Activated effector memory CD4-positive, alpha-beta T cell treated with Interleukin-2 at 50 U/mL for 16 hours (primary cell): Measurements from ENCODE around the gene SSTR3.

ENCODE experiments used
- DNase-seq: peaks from one replicate; pipeline ENCODE4 v3.0.0-alpha.2; 2020

Gene SSTR3

DNA sequence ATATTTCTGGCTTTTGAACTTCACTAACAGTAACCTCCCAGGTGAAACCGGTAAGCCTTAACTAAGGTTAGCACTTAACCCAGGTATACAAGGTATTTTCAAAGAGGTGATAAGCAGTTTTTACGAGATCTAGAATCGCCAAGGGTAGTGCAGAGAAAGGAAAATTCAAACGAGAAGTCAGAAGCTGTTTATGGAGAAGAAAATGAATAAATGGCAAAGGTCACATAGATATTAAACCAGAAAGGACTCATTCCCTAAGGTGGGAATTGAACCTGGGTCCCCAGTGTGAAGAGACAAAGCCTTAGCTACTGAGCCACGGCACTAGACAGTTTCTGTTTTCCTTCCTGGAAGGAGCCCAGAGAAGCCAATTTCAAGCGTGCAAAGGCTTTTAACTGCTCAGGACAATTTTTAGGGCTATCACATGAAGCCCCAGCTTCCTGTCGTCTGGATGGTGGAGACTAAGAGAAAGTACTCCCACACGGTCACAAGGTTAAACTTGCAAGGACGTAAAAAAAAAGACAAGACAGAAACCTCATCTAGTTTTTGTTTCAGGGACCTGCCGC, 18.6 kb downstream of the SSTR3 start:
- DNase-seq, result no peak

GRCh38 chr22:37192741-37193140, 19.5 kb downstream of the SSTR3 start:
- no peak for DNase-seq

DNA sequence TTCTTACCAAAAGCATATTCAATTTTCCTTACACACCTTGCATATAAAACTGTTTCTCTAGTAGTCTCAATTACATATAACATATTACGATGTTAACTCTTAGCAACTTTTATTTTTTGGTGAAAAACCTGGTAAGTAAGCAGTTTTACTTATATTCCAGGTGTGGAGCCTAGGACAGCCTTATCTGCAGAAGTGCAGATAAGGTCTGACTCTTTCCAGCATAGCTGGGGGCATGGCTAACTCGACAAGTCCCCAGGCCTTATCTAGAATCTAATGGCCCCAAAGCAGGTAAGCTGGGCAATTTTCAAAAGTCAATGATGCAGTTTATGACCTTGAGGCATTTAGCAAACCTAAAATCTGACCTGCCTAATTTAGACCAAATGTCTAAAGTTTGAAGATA, 20.1 kb downstream of the SSTR3 start:
- no peak for DNase-seq

- DNase-seq, result no peak
Measured at GRCh38 chr22:37190262-37190780, 22.0 kb downstream of the SSTR3 start.

DNA sequence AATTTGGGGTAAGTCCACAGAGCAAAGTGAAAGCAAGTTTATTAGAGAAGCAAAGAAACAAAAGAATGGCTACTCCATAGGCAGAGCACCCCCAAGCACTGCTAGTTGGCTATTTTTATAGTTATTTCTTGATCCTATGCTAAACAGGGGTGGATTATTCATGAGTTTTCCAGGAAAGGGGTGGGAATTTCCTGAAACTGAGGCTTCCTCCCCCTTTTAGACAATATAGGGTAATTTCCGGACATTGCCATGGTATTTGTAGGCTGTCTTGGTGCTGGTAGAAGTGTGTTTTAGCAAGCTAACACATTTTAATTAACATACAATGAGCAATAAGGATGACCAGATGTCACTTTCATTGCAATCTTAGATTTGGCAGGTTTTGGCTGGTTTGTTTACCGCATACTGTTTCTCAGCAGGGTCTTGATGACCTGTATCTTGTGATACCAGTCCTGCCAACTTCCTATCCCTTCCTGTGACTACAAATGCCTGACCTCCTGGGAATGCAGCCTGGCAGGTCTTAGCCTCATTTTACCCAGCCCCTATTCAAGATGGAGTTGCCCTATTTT, 23.3 kb downstream of the SSTR3 start:
- DNase-seq, result no peak

DNA sequence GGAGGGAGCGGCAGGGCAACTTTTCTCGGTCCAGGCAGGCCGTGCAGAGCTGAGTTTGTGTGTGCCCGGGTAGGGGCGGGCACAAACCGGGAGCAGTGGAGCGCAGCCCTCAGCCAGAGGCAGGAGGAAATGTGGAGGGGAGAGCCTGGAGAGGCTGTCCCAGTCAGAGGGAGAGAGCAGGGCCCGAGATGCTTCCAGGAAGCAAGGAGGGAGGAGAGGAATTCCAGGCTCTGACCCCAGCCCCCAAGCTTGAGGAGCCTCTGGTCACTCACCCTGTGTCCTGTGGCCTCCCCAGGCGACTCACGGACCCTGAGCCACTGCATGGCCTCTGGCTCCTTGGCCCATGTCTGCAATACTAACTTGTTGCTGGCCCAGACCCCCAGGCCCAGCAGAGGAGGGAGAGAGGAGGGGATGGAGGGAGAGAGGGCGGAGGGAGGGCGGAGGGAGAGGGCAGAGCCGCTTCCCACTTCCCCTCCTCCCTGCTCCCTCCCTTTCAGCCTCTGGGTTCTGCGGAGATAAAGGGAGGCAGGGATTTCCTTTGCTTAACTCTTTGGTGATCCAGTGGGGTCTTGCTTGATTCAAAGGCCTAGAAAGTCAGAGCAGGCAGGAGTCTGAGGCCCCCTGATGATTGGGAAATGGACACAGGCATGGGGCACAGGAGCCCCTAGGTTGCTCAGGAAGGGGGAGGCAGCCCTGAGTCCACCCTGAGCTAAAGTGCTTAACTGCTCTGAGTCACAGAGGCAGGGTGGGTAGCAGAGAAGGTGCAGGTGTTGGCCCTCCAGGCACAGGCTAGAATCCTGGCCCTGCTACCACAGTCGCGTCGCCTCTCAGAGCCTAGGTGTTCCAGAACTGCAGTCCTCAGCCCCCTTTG, 24.2 kb downstream of the SSTR3 start, which contains the start of gene C1QTNF6:
TSS of gene C1QTNF6 (minus strand) at position 357 of the 871 bp plus-strand sequence. CDS start at position 323, 34 bp downstream.
- DNase-seq, result no peak

DNA sequence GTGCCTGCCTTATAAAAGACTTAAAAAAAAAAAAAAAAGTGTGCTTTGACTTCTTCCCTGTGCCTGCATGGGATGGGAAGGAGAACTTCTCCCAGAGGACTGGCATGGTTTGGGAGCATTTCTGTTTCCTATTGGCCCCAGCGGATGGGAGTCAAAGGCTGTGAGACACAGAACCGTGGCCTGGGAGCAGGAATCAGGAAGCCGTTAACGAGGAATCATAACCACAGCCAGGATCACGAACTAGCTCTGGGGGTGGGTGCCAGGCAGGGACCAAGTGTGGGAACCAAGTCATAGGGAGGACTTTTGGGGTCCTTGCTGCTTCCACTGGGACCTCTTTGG, 24.8 kb downstream of the SSTR3 start:
- no peak for DNase-seq

DNA sequence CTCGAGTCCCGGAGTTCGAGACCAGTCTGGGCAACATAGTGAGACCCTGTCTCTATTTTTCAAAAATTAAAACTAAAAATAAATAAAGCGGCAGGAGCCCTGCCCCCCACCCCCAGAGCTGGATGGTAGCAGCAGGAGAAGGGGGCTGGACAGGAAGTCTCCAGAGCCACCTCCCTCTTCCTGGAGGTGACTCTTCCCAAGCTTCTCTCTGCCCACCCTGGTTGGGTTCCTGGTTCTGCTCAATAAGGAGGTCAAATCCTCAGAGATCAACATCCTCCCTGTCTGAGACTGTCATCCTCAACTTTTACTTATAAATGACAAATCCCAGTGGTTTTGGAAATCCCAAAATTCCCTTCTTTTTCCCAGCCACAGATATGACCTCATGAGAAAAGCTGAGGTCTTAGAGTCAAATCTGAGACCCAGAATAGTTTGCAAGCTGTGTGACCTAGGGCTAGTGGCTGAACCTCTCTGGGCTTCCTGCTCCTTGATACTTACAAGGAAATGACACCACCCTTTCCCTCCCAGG, 25.2 kb downstream of the SSTR3 start:
- no peak for DNase-seq

- DNase-seq, result no peak
Measured at GRCh38 chr22:37186228-37186996, 25.9 kb downstream of the SSTR3 start.

DNA sequence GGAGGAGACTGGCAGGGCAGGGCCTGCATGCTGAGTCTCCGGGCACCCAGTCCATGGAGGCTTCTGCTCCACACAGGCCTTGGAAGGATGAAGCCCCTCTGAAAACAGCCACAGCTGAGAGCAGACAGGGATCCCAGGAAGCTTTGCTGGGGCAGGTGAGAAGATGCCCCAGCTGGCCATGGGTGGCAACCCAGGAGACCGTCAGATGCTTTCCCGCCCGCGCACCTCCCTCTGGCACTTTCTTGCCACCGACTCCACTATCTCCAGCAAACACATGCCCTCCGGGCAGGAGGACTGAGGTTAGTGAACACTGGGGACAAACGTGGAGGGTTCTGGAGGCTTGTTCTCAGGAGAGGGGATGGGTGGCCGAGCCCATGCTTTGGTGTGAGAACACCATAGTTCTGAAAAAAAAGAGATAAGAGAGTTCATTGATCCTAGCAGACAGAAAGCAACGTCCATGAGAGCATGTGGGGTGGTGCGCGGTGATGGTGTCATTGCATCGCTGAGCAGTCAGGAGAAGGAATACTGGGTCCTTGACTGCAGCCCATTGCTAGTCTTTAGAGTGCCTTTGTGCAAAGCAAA, 26.5 kb downstream of the SSTR3 start:
- DNase-seq, result no peak

GRCh38 chr22:37184816-37185541, 27.3 kb downstream of the SSTR3 start:
- DNase-seq, result no peak

DNA sequence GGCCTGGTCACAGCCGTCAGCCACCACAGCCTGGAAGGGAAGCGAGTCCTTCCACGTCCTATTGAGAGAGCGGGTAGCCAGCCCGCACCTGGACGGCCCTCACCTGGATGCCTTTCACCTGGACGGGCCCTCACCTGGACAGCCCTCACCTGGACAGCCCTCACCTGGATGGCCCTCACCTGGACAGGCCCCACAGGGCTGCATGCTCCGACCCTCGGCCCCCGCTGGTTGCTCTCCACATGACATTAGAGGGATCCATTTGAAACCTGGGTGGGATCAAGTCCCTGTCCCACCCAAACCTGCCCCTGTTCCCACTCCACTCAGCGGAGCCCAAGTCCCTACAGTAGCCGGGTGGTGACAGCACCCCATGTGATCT, 27.9 kb downstream of the SSTR3 start:
- no peak for DNase-seq

GRCh38 chr22:37183432-37184379, 28.6 kb downstream of the SSTR3 start:
- DNase-seq, result no peak

- no peak for DNase-seq
Measured at GRCh38 chr22:37182949-37183245, 29.4 kb downstream of the SSTR3 start.

GRCh38 chr22:37182101-37182948, 30.0 kb downstream of the SSTR3 start:
- DNase-seq, result no peak

DNA sequence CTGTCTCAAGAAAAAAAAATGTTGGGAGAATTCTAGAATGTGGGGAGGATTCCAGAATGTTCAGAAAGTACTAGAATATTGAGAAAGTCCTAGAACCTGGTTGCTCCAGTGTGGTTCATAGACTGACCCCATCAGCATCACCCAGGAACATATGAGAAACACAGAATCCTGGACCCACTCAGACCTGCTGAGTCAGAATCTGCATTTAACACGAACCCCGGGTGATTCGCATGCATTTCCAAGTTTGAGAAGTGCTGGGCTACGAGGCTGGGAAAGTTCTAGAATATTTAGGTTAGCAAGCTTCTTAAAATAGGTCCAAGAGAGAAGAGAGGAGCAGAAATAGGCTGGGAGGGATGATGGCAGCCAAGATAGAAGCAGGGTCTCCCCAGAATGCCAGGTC, 30.6 kb downstream of the SSTR3 start:
- no peak for DNase-seq

DNA sequence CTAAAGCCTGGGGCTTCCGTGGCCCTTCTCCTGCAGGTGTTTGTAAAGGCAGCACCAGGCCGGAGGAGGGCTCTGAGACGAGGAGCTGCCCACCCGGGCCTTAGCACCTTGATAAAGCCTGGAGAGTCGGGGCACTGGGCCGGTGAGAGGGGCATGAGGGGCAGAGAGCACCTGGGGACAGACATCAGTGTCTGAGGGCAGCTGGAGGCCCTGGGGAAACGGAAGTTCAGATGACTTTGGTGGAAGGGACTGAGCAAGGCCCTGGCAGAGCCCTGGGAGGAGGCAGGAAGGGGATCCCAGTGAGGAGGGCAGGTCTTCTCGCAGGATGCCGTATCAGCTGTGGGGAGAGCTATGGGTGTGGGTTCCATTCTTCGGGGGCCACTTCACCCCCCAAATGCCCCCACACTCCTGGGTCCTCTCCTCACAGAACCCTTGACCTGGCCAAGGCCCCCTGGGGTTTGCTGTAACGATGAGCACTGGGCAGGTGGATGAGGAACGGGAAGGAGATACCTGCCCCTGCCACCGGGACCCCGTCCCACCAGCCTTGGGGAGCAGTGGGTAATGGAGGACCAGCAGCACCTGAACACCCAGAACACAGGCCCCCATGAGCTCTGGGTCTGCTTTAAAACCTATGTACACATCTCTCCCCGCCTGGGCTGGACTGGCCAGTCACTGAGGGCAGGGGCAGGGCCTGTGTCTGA, 31.6 kb downstream of the SSTR3 start:
- no peak for DNase-seq

- DNase-seq, result no peak
Measured at GRCh38 chr22:37179622-37180420, 32.5 kb downstream of the SSTR3 start.

- no peak for DNase-seq
Measured at GRCh38 chr22:37179126-37179470, 33.2 kb downstream of the SSTR3 start.
